IPS DF 6.9 (cell line): ENCODE data around the gene MYO3B.

ENCODE experiments used
- DNase-seq: peaks from one replicate; pipeline ENCODE4 v3.0.0-alpha.2; 2013; ENCODE audit warnings: low read depth, low spot score
- H3K27ac ChIP-seq: one replicate; pipeline ENCODE4 v1.5.1; 2013; ENCODE audit warnings: low read length, control low read depth
- H3K27me3 ChIP-seq: 2 replicates; pipeline ENCODE4 v1.6.1; 2013; ENCODE audit warnings: mild to moderate bottlenecking, low read length; ENCODE audit not compliant: control insufficient read depth, insufficient read depth
- H3K36me3 ChIP-seq: 2 replicates; pipeline ENCODE4 v1.6.1; 2013; ENCODE audit warnings: low read length; ENCODE audit not compliant: control insufficient read depth, insufficient read depth
- H3K4me1 ChIP-seq: 2 replicates; pipeline ENCODE4 v1.6.1; 2013; ENCODE audit warnings: low read length; ENCODE audit not compliant: control insufficient read depth, insufficient read depth
- H3K4me3 ChIP-seq: 2 replicates; pipeline ENCODE4 v1.5.1; 2013; ENCODE audit warnings: mild to moderate bottlenecking, low read length
- H3K9me3 ChIP-seq: 2 replicates; pipeline ENCODE4 v1.6.1; 2013; ENCODE audit warnings: low read length, inconsistent platforms; ENCODE audit not compliant: control insufficient read depth, insufficient read depth
- WGBS: extraction: QIAGEN DNeasy Blood & Tissue Kit; methylation state at CpG from one replicate; pipeline ENCODE4 v1.1.7; 2013; ENCODE audit warnings: mixed read lengths, missing lambda C conversion rate; ENCODE audit not compliant: insufficient read length, insufficient coverage; 5-methylcytosine and 5-hydroxymethylcytosine counted together

The MYO3B gene

GRCh38 chr2:170405326-170405725 lies 227.4 kb downstream of the MYO3B start:
- Histone ChIP-seq H3K27me3 (no peaks in the 10 kb centered on the region), H3K4me3 (no peak overlapping the region), H3K9me3 (no peaks in the 10 kb centered on the region), H3K4me1 (peaks cover 1% of the 10 kb centered on the region; the same call in 1 of the 2 replicates), H3K27ac (no peak overlapping the region), H3K36me3 (no peaks in the 10 kb centered on the region)
- DNase-seq, result no peak
- WGBS, result no CpG with 5 or more reads among the region's 2 CpGs

- Histone ChIP-seq H3K4me1 (peaks cover 3% of the 10 kb centered on the region; the same call in 1 of the 2 replicates), H3K9me3 (no peaks in the 10 kb centered on the region), H3K36me3 (no peaks in the 10 kb centered on the region), H3K27me3 (no peaks in the 10 kb centered on the region), H3K4me3 (no peak overlapping the region), H3K27ac (no peak overlapping the region)
- WGBS, result no CpG with 5 or more reads among the region's 6 CpGs
- DNase-seq, result no peak
Observed at GRCh38 chr2:170408461-170409163, 230.7 kb downstream of the MYO3B start.

GRCh38 chr2:170409164-170409535 lies 231.2 kb downstream of the MYO3B start:
- Histone ChIP-seq H3K9me3 (no peaks in the 10 kb centered on the region), H3K27ac (no peak overlapping the region), H3K36me3 (no peaks in the 10 kb centered on the region), H3K4me1 (peaks cover 3% of the 10 kb centered on the region; the same call in 1 of the 2 replicates), H3K4me3 (no peak overlapping the region), H3K27me3 (no peaks in the 10 kb centered on the region)
- no CpG with 5 or more reads among the region's 9 CpGs for WGBS
- DNase-seq, result peak; percentile 43

- Histone ChIP-seq H3K36me3 (no peaks in the 10 kb centered on the region), H3K27ac (no peak overlapping the region), H3K9me3 (no peaks in the 10 kb centered on the region), H3K4me1 (peaks cover 3% of the 10 kb centered on the region; the same call in 1 of the 2 replicates), H3K27me3 (no peaks in the 10 kb centered on the region), H3K4me3 (no peak overlapping the region)
- DNase-seq, result no peak
Observed at GRCh38 chr2:170411660-170412059, 233.7 kb downstream of the MYO3B start.

- Histone ChIP-seq H3K27ac (no peak overlapping the region), H3K9me3 (no peaks in the 10 kb centered on the region), H3K27me3 (no peaks in the 10 kb centered on the region), H3K4me3 (no peak overlapping the region), H3K4me1 (no peaks in the 10 kb centered on the region), H3K36me3 (no peaks in the 10 kb centered on the region)
- no CpG with 5 or more reads among the region's 11 CpGs for WGBS
- DNase-seq, result no peak
Observed at GRCh38 chr2:170420961-170421687, 243.2 kb downstream of the MYO3B start.

GRCh38 chr2:170423919-170424318 lies 246.0 kb downstream of the MYO3B start:
- no peaks in the 10 kb centered on the region for H3K9me3 ChIP-seq
- DNase-seq, result no peak
- no peaks in the 10 kb centered on the region for H3K4me1 ChIP-seq
- no peaks in the 10 kb centered on the region for H3K27me3 ChIP-seq
- no peak overlapping the region for H3K4me3 ChIP-seq
- no peaks in the 10 kb centered on the region for H3K36me3 ChIP-seq
- no peak overlapping the region for H3K27ac ChIP-seq
- no CpG with 5 or more reads among the region's 2 CpGs for WGBS

GRCh38 chr2:170425281-170425751 lies 247.4 kb downstream of the MYO3B start:
- H3K27me3 ChIP-seq, result no peaks in the 10 kb centered on the region
- H3K27ac ChIP-seq, result no peak overlapping the region
- no peak overlapping the region for H3K4me3 ChIP-seq
- no peaks in the 10 kb centered on the region for H3K9me3 ChIP-seq
- no peaks in the 10 kb centered on the region for H3K4me1 ChIP-seq
- no peaks in the 10 kb centered on the region for H3K36me3 ChIP-seq
- WGBS, result no CpG with 5 or more reads among the region's 2 CpGs
- no peak for DNase-seq

- Histone ChIP-seq H3K27me3 (no peaks in the 10 kb centered on the region), H3K4me1 (no peaks in the 10 kb centered on the region), H3K4me3 (no peak overlapping the region), H3K36me3 (no peaks in the 10 kb centered on the region), H3K27ac (no peak overlapping the region), H3K9me3 (no peaks in the 10 kb centered on the region)
- WGBS, result no CpG with 5 or more reads among the region's 2 CpGs
- no peak for DNase-seq
Observed at GRCh38 chr2:170428868-170429267, 250.9 kb downstream of the MYO3B start.

GRCh38 chr2:170432823-170433222 lies 254.9 kb downstream of the MYO3B start:
- no peak overlapping the region for H3K27ac ChIP-seq
- H3K9me3 ChIP-seq, result no peaks in the 10 kb centered on the region
- H3K36me3 ChIP-seq, result no peaks in the 10 kb centered on the region
- H3K4me3 ChIP-seq, result no peak overlapping the region
- H3K4me1 ChIP-seq, result peaks cover 2% of the 10 kb centered on the region
- WGBS, result no CpG with 5 or more reads among the region's 4 CpGs
- H3K27me3 ChIP-seq, result peaks cover 2% of the 10 kb centered on the region; the same call in 1 of the 2 replicates
- no peak for DNase-seq

- no peak overlapping the region for H3K27ac ChIP-seq
- peaks cover 2% of the 10 kb centered on the region for H3K4me1 ChIP-seq
- no peak overlapping the region for H3K4me3 ChIP-seq
- no peak for DNase-seq
- no peaks in the 10 kb centered on the region for H3K36me3 ChIP-seq
- H3K27me3 ChIP-seq, result peaks cover 2% of the 10 kb centered on the region; the same call in 1 of the 2 replicates
- no peaks in the 10 kb centered on the region for H3K9me3 ChIP-seq
- WGBS, result no CpG with 5 or more reads among the region's 2 CpGs
Observed at GRCh38 chr2:170433448-170433847, 255.5 kb downstream of the MYO3B start.
